HG03196 (cell line): Measurements from ENCODE around the gene LRPAP1.
"Not testable (repeated sequence)": the region's sequence is repeated elsewhere in the genome, so short reads cannot be mapped to it uniquely, and the experiment has no call there.

ENCODE experiments used
- ATAC-seq: cut with Tn5 transposase; IDR thresholded peaks from one replicate; pipeline ENCODE4 v1.9.1; 2021; ENCODE audit not compliant: unreplicated experiment

The LRPAP1 gene

DNA sequence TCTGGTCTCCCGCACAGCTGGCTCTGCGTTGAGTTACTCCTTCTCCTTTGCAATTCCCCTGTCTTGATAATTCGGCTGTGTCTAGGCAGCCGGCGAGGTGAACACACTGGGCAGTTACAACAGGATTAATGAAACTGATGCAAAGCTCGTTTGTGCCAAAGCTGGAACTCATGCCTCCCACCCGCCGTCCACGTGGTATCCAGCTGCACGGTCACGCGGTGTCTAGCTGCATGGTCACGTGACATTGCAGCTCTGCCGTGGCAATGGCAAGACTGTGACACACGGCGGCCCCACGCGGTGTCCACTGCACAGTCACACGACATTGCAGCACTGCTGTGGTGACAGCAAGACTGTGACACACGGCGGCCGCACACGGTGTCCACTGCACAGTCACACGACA, 31.2 kb upstream of the LRPAP1 start:
- ATAC-seq: no peak

DNA sequence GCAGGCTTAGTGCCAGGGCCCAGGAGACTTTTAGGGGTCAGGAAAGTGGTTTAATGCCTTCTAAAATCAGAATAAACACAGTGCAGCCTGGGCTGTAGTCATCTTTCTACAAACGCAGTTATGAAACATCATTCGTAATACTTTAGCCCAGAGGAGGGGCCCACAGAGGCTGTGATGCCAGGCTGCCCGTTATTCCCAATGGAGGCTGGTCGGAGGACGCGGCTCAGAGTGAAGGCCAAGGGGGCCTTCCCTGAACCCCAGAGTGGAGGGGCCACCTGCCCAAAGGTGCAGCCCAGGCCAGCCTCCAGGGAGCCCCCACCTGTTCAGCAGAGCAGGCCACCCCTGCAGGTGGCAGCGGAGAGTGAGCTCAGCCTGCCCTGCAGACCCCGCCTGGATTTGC, 29.9 kb upstream of the LRPAP1 start:
- ATAC-seq: not testable (repeated sequence)

GRCh38 chr4:3560465-3560864, 28.2 kb upstream of the LRPAP1 start:
- ATAC-seq: not testable (repeated sequence)

DNA sequence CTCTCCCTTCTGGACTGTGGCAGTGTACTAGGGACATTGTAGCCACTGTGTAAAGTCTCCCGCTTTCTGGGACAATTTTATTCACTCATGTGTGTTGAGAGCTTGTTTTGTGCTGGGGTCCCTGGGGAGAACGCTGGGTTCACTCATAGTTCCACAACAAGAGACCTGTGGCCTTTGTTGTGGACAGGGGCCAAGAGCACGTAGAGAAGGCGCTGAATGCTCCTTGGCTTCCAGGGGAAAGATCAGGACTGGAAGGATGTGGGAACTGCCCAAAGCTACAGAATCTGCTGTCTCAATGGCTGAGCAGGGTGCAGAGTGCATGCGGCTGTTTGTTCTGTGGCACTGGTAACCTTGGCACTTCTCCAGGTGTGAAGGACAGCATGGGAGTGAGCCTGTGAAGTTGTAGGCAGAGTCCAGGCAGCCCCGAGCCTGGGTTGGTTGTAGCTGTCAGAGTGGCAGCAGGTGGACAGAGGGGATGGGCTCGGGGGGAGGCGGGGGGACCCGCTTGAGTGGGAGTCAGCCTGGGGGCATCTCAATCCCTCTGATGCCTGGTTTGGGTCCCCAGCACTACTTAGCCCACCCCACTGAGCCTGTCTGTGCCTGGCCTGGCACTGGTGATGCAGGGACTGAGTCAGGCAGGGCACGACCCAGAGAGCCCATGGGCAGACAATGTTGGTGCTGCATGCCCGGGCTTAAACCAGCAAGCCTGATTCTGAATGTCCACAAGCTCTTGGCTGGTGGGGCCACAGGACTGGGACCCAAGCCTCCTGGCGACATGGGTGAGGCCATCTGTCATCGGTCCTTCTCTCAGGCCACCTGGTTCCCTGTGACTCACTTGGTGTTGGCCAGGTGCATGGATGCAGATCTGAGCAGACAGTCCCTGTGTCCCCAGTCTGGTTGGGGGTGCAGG, 27.4 kb upstream of the LRPAP1 start:
- not testable (repeated sequence) for ATAC-seq

DNA sequence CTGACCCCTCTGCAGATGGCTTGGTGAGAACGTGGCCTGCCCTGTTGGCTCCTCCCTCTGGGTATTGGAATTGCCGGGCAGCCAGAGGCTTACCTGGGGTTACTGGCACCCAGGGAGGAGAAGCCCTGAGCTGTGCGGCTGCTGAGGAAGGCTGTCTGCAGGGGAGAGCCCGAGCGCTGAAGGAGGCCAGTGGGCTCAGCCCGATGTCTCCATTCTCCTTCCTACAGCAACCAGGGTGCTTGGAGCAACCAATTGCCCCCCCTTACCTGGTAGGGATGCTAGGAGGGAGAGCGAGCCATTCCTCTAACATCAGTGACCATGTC, 26.3 kb upstream of the LRPAP1 start:
- not testable (repeated sequence) for ATAC-seq

GRCh38 chr4:3557676-3558513, 25.7 kb upstream of the LRPAP1 start:
- ATAC-seq: not testable (repeated sequence)

GRCh38 chr4:3557088-3557492, 24.9 kb upstream of the LRPAP1 start:
- ATAC-seq: not testable (repeated sequence)

DNA sequence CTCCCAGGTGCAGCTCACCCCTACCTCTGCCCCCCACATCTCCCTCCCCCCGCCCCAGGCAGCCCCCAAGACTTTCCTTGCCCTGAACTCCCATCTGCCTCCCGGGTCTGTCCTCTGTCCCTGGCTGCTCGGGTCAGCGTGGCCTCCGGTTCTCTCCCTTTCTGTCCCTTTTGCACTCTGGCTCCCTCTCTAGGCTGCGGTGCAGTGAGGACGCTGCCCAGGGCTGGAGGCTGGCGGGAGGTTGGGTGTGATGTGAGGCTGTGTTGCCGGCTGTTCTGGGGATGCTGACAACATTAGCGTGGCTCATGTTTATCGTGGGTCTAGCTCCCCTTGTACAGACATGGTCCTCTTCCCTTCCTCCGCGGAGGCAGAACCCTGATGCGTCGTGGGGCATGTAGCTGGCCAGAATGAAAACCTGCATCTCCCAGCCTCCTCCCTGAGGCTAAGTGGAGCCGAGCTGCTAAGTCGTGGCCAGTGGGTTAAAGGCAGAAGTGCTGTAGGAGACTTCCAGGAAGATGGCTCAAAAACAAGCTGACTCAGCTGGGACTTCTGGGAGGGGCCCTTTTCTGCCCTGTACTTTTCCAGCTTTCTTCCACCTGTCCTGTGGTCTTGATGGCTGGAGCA, 24.1 kb upstream of the LRPAP1 start:
- not testable (repeated sequence) for ATAC-seq

GRCh38 chr4:3555459-3556070, 23.3 kb upstream of the LRPAP1 start:
- not testable (repeated sequence) for ATAC-seq

DNA sequence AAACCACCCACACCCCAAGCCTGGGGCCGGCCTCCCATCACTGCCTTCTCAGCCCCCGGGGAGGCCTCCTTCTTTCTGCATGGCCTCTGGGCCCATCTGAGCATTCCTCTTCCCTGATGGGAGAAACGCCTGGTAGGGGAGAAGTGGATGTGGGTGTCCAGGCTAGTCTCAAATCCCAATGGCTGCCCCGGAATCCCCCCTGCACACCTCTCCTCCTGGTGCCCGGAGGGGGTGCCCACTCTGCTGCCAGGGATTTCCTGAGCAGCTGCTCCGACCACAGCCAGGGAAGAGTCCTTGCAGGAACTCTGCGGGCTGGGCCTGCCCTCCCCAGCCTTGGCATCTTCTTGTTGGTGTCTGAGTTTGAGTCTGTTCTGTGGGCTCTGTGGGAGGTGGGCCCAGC, 19.1 kb upstream of the LRPAP1 start:
- ATAC-seq: not testable (repeated sequence)

DNA sequence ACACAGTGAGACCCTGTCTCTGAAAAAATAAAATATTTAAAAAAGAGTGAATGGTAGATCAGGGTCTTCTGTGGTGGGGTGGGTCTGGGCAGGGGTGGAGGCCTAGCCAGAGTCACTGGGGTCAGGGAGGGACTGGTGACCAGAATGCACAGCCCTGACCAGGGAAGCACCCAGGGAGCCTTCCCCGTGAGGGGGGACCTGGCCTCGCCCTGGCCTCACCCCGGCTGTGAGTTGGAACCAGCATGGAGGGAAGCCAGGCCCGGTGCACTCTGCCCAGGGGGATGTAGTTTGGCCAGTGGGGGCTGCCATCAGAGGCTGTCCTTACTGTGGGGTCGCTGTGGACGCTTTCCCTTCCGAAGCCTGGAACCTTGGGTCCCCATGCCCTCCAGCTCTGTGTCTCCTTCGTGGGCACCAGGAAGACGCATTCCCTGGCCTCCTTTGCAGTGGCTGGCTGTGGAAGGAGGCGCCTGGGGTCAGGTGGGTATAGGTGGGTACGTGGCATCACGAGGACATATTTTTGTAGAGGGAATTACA, 18.6 kb upstream of the LRPAP1 start:
- ATAC-seq: not testable (repeated sequence)

DNA sequence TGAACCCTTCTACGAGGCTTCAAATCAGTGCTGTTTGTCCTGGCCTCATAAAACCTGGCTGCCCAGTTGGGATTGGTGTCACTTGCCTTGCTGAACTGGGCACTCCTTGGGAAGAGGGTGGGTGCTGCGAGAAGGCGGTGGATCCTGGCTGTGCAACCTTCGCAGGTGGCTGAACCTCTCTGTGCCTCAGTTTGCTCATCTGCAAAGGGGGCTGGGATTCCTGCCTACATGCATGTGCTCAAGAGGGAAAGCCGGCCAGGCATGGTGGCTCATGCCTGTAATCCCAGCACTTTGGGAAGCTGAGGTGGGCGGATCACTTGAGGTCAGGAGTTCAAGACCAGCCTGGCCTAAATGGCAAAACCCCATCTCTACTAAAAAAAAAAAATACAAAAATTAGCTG, 17.8 kb upstream of the LRPAP1 start:
- ATAC-seq: not testable (repeated sequence)

GRCh38 chr4:3549694-3550001, 17.4 kb upstream of the LRPAP1 start:
- ATAC-seq: not testable (repeated sequence)

DNA sequence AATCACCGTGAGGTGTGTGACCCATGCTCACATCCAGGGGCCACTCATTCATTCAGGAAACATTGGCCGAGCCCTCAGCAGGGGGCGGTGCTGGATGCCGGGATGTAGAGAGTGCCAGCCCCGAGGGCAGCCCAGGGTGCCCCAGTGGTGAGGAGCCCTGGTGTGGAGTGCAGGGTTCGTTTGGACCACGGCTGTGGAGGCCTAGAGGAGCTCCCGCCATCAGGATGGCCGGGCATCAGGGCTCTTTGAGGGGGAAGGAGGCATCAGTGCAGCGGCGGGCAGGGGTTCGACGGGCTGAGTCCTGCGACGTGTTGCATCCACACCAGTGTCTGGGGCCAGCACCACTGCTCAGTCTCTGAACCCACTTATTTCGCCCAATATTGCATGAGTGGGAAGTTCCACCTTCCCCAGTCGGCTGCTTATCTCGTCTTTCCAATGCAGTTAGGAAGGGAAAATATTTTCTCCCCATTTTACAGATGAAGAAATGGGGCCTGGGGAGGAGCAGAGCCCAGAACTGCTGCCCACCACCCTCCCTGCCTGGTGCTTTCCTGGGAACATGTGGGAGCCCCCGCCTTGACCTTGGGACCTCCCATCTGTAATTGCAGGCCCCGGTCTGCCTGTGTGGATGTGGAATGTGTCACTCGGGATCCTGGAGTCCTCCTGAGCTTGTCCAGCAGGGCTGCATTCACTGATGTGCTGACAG, 16.9 kb upstream of the LRPAP1 start:
- ATAC-seq: not testable (repeated sequence)

DNA sequence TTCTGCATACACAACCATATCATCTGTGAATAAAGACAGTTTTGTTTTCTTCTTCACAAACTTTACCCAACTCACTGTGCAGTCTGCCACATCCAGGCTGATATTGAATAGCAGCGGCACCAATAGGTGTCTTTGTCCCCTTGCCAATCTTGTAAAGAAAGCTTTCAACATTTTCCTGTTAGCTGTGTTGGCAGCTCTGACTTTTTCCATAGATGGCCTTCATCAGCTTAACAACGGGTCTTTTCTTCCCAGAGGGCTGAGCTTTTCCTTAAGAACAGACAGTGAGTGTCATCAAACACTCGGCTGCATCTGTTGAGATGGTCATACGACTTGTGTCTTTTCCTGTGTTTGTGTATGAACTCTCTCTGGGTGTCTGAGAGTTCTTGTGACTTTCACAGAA, 14.5 kb upstream of the LRPAP1 start:
- ATAC-seq: not testable (repeated sequence)

DNA sequence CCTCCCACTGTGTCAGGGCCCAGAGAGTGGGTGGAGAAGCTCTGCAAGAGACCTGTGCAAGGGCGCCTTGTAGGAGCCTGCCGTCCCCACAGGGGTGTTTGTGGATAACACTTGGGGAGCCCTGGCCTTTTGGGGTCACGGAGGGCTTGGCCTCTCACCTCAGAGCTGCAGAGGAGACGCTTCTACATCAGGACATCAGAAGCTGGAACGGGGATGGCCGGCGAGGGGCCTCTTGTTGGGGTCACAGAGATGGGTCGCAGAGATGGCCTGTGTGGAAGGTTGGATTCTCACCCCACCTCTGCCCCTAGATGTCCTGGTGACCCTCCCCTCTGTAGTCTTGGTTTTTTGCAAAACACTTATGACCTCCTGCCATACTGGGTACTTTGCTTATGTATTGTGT, 13.1 kb upstream of the LRPAP1 start:
- ATAC-seq: not testable (repeated sequence)

DNA sequence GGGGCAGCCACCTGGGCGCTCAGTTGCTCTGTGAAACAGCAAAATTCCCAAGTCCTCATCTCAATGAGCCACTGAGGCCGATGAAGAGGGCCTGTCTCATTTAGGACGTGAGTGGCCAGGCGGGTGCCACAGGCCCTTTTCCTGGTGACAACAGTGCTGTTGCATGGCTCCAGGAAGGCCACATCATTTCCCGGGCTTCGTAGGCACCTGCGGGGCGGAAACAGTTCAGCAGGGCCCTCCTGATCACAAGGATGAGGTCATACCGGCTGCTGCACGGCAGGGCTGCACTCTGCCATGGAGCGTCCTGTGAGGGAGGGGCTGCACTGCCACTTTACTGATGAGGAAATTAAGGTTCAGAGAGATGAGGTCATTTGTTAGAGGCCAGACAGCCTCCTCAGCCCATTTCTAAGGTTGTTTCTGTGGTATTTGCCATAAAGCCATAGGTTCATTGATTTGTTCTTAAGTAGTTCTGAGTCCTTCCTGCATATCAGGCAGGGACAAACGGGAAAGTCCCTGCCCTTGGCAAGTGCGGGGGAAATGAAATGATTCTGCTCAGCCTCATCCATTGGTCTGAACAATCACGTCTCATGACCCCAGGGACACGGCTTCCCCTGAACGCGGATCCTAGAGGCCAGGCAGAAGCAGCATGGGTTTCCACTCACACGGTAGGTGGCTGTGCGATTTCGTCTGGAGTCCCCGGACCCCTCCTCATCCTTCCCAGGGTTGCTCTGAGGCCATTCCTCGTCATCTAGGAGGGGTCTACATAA, 12.2 kb upstream of the LRPAP1 start:
- ATAC-seq: not testable (repeated sequence)

GRCh38 chr4:3543415-3543814, 11.2 kb upstream of the LRPAP1 start:
- not testable (repeated sequence) for ATAC-seq

DNA sequence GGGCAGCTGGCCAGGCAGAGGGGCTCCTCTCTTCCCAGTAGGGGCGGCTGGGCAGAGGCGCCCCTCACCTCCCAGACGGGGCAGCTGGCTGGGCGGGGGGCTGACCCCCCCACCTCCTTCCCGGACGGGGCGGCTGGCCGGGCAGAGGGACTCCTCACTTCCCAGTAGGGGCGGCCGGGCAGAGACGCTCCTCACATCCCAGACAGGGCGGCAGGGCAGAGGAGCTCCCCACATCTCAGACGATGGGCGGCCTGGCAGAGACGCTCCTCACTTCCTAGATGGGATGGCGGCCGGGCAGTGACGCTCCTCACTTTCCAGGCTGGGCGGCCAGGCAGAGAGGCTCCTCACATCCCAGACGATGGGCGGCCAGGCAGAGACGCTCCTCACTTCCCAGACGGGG, 6.7 kb upstream of the LRPAP1 start:
- ATAC-seq: not testable (repeated sequence)

GRCh38 chr4:3535812-3536211, 3.6 kb upstream of the LRPAP1 start:
- ATAC-seq: not testable (repeated sequence)
